Osteocyte (in vitro differentiated cells): ENCODE measurements around the gene HELT. TPM values are rescaled to one million over a fixed set of nuclear protein-coding genes. Genes with fewer than 3 reads are reported as not detected.

Experiments
- DNase-seq: peaks from one replicate; pipeline ENCODE4 v3.0.0; 2021; ENCODE audit warnings: mixed read lengths; ENCODE audit not compliant: unreplicated experiment; ENCODE audit errors: extremely low spot score
- H3K27ac Mint-ChIP-seq: one replicate; pipeline ENCODE4 v1.8.0; 2021; ENCODE audit warnings: mild to moderate bottlenecking, mixed read lengths; ENCODE audit not compliant: unreplicated experiment
- H3K27me3 Mint-ChIP-seq: one replicate; pipeline ENCODE4 v1.8.0; 2021; ENCODE audit warnings: mixed read lengths; ENCODE audit not compliant: unreplicated experiment
- H3K36me3 Mint-ChIP-seq: one replicate; pipeline ENCODE4 v1.8.0; 2021; ENCODE audit warnings: mixed read lengths; ENCODE audit not compliant: unreplicated experiment
- H3K4me1 Mint-ChIP-seq: one replicate; pipeline ENCODE4 v1.8.0; 2021; ENCODE audit warnings: mixed read lengths; ENCODE audit not compliant: unreplicated experiment
- H3K4me3 Mint-ChIP-seq: one replicate; pipeline ENCODE4 v1.8.0; 2021; ENCODE audit warnings: mild to moderate bottlenecking, moderate library complexity, mixed read lengths; ENCODE audit not compliant: unreplicated experiment
- H3K9me3 Mint-ChIP-seq: one replicate; pipeline ENCODE4 v1.8.0; 2021; ENCODE audit warnings: mixed read lengths; ENCODE audit not compliant: unreplicated experiment
- total RNA-seq: library from RNA; stranded (reverse); gene quantifications from 2 replicates; pipeline ENCODE4 v1.2.1, GENCODE V29; 2021
- TF ChIP-seq, protein P1 (sequence below): fragments of 200-600 bp; sonication (generic); IDR thresholded peaks from 2 replicates; pipeline ENCODE4 v1.5.0; 2021; ENCODE audit warnings: antibody characterized with exemption, mild to moderate bottlenecking, moderate library complexity

HELT gene
- total RNA-seq, 1 donor from 2014 or later = not detected

- Mint-ChIP-seq H3K4me3 (no peak overlapping the region), H3K27ac (no peak overlapping the region), H3K4me1 (peaks cover 23% of the 10 kb centered on the region), H3K9me3 (no peaks in the 10 kb centered on the region), H3K36me3 (no peaks in the 10 kb centered on the region), H3K27me3 (peaks cover 89% of the 10 kb centered on the region)
- DNase-seq = no peak
- TF ChIP-seq, protein P1, sequence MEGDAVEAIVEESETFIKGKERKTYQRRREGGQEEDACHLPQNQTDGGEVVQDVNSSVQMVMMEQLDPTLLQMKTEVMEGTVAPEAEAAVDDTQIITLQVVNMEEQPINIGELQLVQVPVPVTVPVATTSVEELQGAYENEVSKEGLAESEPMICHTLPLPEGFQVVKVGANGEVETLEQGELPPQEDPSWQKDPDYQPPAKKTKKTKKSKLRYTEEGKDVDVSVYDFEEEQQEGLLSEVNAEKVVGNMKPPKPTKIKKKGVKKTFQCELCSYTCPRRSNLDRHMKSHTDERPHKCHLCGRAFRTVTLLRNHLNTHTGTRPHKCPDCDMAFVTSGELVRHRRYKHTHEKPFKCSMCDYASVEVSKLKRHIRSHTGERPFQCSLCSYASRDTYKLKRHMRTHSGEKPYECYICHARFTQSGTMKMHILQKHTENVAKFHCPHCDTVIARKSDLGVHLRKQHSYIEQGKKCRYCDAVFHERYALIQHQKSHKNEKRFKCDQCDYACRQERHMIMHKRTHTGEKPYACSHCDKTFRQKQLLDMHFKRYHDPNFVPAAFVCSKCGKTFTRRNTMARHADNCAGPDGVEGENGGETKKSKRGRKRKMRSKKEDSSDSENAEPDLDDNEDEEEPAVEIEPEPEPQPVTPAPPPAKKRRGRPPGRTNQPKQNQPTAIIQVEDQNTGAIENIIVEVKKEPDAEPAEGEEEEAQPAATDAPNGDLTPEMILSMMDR = no peak
Measured at GRCh38 chr4:185023471-185023870, 5.2 kb downstream of the HELT start.

GRCh38 chr4:185028625-185029024, 10.3 kb downstream of the HELT start:
- Mint-ChIP-seq H3K9me3 (no peaks in the 10 kb centered on the region), H3K27ac (no peak overlapping the region), H3K4me3 (no peak overlapping the region), H3K36me3 (no peaks in the 10 kb centered on the region), H3K27me3 (peaks cover 88% of the 10 kb centered on the region), H3K4me1 (no peaks in the 10 kb centered on the region)
- TF ChIP-seq, protein P1 = no peak
- DNase-seq = no peak

DNA sequence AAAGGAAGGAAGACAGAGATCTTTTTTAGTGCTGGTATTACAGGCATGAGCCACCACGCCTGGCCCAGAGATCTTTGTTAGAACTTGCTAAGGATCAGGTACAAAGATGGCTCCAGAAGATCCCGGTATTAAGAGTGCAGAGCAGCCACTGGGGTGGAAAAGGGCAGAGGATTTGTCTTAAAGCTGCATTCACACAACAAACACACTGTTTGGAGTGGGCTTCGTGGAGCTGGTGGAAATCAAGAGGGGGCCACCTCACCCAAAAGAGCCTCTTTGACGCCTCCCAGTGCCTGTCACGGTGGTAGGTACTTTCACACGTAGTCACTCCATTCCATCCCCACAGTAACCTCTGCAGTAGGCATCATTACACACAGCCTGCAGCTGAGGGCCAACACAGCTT, 13.3 kb downstream of the HELT start:
- Mint-ChIP-seq H3K9me3 (no peaks in the 10 kb centered on the region), H3K27me3 (peaks cover 75% of the 10 kb centered on the region), H3K4me1 (no peaks in the 10 kb centered on the region), H3K4me3 (no peak overlapping the region), H3K27ac (no peak overlapping the region), H3K36me3 (no peaks in the 10 kb centered on the region)
- peak; percentile 57 for DNase-seq
- TF ChIP-seq, protein P1 = no peak

DNA sequence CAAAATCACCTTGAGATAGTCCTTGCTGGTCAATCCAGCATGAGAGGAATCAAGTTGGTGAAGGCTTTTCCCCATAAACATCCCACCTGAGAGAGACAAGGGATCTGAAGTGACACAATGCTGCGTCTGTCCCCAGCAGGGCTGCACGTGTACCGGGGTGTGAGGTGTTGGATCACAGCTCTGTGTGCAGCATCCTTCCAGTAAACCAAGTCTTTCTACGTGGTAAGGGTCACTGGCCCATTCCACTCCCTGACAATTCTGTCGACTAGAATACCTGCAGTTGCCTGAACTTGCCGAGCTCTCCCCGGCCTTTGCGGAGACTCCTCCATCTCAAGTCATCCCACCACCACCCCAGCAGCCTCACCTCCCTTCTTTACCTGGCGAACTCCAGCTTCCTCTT, 14.8 kb downstream of the HELT start:
- Mint-ChIP-seq H3K4me3 (no peak overlapping the region), H3K36me3 (no peaks in the 10 kb centered on the region), H3K27me3 (peaks cover 72% of the 10 kb centered on the region), H3K4me1 (no peaks in the 10 kb centered on the region), H3K9me3 (no peaks in the 10 kb centered on the region), H3K27ac (no peak overlapping the region)
- no peak for DNase-seq
- TF ChIP-seq, protein P1 = no peak

GRCh38 chr4:185033950-185034349, 15.7 kb downstream of the HELT start:
- H3K4me1 Mint-ChIP-seq = no peaks in the 10 kb centered on the region
- no peaks in the 10 kb centered on the region for H3K9me3 Mint-ChIP-seq
- TF ChIP-seq, protein P1 = no peak
- peaks cover 63% of the 10 kb centered on the region for H3K27me3 Mint-ChIP-seq
- DNase-seq = no peak
- H3K4me3 Mint-ChIP-seq = no peak overlapping the region
- H3K36me3 Mint-ChIP-seq = no peaks in the 10 kb centered on the region
- no peak overlapping the region for H3K27ac Mint-ChIP-seq
